GM19035 (cell line): ENCODE data around the gene CD81.

Experiments used
- ATAC-seq: cut with Tn5 transposase; IDR thresholded peaks from one replicate; pipeline ENCODE4 v1.9.1; 2021; ENCODE audit not compliant: unreplicated experiment

The CD81 gene

GRCh38 chr11:2400762-2401435 lies 23.8 kb downstream of the CD81 start:
- peak; percentile 10 for ATAC-seq

GRCh38 chr11:2401436-2401984 lies 24.4 kb downstream of the CD81 start:
- ATAC-seq = no peak

GRCh38 chr11:2402106-2402505 lies 25.0 kb downstream of the CD81 start:
- ATAC-seq = no peak

- no peak for ATAC-seq
Observed at GRCh38 chr11:2402890-2403645, 26.0 kb downstream of the CD81 start.

GRCh38 chr11:2404735-2405196 lies 27.7 kb downstream of the CD81 start:
- ATAC-seq = no peak

- ATAC-seq = no peak
Observed at GRCh38 chr11:2406451-2406850, 29.3 kb downstream of the CD81 start.

GRCh38 chr11:2406878-2407410 lies 29.8 kb downstream of the CD81 start:
- no peak for ATAC-seq

GRCh38 chr11:2408671-2409070 lies 31.6 kb downstream of the CD81 start:
- ATAC-seq = no peak

GRCh38 chr11:2409126-2409525 lies 32.0 kb downstream of the CD81 start:
- ATAC-seq = no peak

GRCh38 chr11:2409611-2410468 lies 32.7 kb downstream of the CD81 start:
- no peak for ATAC-seq

GRCh38 chr11:2410616-2411015 lies 33.5 kb downstream of the CD81 start:
- no peak for ATAC-seq

- ATAC-seq = no peak
Observed at GRCh38 chr11:2411446-2412305, 34.6 kb downstream of the CD81 start.

GRCh38 chr11:2412323-2412722 lies 35.2 kb downstream of the CD81 start:
- no peak for ATAC-seq

- no peak for ATAC-seq
Observed at GRCh38 chr11:2413742-2414579, 36.9 kb downstream of the CD81 start.

GRCh38 chr11:2414616-2415015 lies 37.5 kb downstream of the CD81 start:
- no peak for ATAC-seq

- ATAC-seq = no peak
Observed at GRCh38 chr11:2415171-2415570, 38.1 kb downstream of the CD81 start.

GRCh38 chr11:2415601-2416380 lies 38.7 kb downstream of the CD81 start:
- no peak for ATAC-seq

- ATAC-seq = no peak
Observed at GRCh38 chr11:2416765-2417164, 39.7 kb downstream of the CD81 start.
